GM19239 (cell line): ENCODE measurements around the gene FAM163A.

ENCODE experiments used
- DNase-seq: peaks from one replicate; pipeline ENCODE4 v3.0.0; 2011; ENCODE audit warnings: low spot score; ENCODE audit not compliant: insufficient read length
- FAIRE-seq: peaks from 2 replicates; lab custom pipeline; 2011; peaks lifted over from hg19 to GRCh38; lab: Jason Lieb, UNC

Gene FAM163A

DNA sequence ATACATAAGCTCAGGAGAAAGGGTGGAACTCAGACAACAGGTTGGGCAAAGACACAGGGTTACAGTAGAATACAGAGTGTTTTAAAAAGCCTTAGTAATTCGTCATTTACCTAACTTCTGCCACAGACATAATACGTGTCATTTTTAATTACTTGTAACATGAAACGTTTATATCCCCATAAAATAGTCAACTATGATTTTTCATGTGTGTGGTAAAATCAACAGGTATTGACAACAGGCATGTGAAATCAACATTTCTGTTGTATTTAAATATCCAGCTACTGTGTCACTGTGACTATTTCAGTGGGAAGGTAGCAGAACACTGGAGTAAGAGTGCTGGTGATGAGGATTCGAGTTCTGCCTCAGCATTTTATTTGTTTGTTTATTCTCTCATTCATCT is 5.7 kb downstream of the FAM163A start:
- no peak for FAIRE-seq
- DNase-seq = no peak

DNA sequence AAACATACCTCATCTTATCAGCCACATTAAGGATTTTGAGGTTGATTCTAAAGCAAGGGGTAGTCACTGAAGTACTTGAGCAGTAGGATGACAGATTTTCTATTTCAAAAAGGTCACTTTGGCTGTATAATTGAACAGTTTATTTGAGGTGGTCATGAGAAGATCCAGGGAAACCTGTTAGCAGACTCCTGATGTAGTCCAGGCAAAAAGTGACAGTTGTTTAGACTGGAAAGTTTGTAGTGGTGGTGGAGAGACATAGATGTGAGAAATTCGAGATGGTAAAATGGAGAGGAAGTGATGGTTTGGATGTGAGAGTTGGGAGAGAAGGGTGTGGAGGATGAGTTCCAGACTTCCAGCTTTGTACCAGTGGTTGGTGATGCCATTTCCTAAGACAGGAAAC is 7.5 kb downstream of the FAM163A start:
- DNase-seq = no peak
- no peak for FAIRE-seq

DNA sequence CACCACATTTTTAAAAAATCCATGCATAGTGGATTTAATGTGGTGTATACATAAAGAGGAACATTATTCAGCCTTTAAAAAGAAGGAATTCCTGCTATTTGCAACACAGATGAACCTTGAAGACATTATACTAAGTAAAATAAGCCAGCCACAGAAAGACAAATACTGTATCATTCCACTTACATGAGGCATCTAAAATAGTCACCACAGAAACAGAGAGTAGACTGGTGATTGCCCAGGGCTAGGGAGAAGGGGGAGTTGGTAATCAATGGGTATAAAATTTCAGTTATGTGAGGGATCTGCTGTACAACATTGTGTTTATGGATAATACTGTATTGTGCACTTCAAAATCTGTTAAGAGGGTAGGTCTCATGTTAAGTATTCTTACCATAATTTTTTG is 10.0 kb downstream of the FAM163A start:
- DNase-seq = no peak
- no peak for FAIRE-seq

DNA sequence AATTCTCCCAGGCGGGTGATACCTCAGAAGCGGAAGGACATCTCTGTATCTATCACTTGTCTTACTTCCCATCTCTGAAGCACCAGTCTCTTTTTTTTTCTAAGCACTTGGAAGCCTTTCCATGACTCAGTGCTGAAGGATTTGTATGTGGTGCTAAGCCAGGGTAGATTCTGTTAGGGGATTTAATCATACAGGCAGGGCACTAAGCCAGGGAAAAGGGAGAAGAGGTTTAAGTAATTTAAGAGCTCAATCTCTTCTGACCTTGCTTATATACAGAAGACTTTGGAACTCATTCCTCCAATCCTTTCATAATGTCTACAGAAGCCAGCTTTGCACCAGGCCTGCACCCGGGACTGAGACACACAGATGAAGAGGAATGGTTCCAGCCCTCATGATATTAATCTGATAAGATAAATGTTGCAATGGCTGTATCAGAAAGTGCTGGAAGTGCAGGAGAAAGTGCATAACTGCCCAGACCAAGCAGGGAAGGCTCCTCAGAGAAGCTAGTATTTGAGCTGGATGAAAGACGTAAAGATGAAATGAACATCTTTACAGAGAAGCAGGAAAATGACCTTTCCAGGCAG is 11.0 kb downstream of the FAM163A start:
- no peak for FAIRE-seq
- DNase-seq = no peak

DNA sequence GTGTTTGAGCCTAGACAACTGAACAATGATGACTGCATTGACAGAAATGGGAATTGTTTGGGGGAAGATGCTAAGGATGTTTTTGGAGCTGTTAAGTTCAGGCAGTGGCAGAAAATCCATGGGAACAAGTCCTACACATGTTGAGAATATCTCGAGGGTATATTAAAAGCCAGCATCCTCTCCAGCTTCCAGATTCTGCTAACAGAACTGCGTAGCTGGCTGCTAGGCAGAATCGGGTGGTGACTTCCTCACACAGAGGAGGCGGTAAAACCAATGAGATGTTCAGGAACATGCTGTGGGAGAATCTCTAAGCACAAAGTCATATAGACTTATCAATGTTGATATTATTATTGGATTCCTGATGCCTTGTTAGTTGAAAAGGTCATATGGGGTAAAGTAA is 14.8 kb downstream of the FAM163A start:
- DNase-seq (no peak), FAIRE-seq (no peak)

DNA sequence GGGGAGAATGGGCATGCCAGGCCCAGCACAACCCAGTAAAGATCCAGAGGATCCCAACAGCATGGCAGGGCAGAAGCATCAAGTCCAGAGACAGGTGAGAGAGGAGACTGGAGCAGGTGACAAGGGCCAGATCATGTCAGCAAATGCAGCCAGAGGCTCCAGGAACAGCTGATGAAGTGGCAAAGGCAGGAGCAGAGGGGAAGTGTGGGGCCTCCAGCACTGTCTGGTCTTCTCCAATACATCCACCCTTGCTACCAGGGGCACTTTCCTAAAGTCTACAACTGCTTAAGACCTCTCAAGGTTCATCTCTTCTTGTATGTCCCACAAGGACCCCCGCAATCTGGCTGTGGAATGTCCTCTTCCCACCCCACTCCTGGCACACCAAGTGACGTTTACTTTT is 17.4 kb downstream of the FAM163A start:
- FAIRE-seq (no peak), DNase-seq (no peak)

DNA sequence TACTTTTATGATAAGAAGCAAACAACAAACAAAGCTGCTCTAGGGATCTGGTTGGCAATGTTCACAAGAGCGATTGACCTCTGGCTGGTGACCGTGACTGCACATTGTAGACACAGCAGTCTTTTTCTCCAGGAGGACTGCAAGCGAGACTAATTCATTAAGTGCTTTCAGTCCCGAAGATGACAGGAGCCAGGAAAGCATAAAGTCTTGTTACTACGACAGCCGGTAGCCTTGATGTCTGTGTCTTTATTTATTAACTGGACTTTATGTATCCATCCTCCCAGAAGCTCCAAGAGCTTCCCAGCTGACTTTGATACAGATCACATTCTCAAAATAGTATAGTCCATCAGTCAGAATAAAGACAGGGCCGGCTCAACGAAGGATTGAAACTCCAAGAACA is 18.2 kb downstream of the FAM163A start:
- no peak for FAIRE-seq
- DNase-seq = no peak

DNA sequence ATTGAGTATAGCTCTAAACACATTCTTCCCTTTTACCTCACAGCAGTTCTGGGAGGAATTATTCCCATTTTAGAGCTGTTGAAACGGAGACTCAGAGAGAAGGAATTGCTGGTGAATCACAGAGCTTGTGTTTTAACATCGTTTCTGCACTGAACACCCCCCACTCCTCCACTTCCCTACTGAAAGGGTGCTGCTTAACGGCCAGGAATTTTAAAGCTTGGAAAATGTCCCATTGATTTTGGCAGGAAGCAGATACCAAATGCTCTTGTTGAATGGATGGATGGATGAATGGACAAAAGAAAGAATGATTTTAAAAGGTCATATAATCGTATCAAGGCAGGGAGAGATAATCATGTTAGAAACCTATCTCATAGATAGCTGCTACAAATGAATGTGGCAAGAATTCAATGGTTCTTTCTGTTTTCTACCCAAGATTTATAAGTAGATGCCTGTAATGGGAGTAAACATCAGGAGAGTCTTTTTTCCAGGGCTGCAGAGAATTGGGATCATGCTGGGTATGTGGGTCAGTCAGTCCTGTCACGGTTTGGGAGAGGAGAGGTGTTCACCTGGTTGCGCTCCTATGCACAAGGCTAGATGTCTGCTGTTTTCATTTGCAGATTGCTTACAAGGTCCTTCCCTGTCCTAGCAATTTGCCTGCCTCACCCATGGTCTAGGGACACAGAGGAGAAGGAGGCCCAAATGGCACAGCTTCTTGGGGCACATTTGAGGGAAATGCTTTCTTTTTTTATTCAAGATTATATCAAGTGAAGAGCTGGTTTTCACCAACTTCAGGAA is 19.0 kb downstream of the FAM163A start:
- FAIRE-seq (no peak), DNase-seq (no peak)

DNA sequence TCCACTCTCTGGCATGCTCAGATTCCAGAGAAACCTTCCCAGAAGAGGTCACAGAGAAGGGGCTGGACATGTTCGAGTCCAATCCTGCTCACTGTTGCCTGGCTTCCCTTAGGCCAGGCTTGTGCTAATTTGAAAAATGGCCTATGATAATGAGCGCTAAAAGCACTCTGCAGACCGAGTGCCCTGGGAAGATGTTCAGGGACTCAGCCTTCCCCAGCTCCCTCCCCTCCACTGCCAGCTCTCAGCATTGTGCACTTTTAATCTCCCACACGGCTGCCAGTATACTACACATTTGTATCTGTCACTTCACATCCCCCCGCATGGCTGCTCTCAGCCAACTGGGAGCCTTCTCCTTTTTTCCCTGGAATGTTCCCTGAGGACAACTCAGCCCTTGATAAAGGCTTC is 24.1 kb downstream of the FAM163A start:
- FAIRE-seq (no peak), DNase-seq (no peak)

DNA sequence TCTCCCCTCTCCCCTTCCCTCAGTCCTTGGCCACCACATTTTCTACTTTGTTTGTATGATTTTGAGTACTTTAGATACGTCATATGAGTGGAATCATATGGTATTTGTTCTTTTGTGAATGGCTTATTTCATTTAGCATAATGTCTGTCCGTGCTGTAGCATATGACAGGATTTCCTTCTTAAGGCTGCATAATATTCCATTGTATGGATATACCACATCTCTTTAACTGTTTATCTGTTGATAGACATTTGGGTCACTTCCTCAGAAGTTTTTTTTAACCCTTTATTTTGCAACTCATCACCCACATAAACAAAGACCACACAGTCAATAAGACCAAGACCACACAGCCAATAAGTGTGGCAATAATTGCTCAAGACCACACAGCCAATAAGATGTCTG is 24.9 kb downstream of the FAM163A start:
- DNase-seq = no peak
- FAIRE-seq = no peak

DNA sequence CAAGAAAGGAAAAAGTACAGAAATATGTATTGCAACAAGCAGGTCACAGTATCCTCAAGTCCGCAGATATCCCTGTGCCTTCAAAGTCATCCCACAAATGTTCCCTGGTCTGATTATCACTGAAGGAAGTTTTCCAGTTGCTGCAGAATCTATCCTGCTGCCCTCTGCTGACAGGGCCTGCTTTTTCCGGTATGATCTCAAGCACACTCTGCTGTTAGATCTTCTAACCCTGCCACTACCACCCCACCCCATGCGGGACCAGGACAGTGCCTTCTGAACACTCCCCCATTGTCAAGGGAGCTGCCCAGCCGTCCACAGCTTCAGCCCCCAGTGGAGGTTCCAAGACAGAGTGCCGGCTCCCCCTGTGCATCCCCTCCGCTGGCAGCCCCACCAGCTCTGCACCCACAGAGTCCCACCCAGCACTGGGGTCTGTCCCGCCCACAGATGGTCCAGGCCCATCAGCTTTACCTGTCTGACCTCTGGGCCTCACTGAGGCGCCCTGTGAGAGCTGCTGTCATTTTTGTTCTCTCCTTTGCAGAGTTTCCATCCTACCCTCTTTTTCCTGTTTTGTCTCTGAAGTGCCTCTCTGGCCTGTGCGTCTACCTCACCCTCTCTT is 27.9 kb downstream of the FAM163A start:
- DNase-seq (no peak), FAIRE-seq (no peak)

DNA sequence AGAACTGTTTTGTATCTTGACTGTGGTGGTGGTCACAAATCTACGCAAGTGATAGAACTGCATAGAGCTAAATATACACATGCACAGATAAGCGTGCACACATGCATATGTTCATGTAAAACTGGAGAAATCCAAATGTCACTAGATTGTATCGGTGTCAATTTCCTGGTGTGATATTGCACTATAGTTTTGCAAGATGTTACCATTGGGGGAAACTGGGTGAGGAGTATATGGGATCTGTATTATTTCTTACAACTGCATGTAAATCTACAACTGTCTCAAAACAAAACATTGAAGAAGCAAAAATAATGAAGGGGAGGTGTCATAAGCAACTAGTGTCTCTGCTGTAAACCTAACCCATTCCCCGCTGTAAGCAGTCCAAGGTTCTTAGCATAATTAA is 30.2 kb downstream of the FAM163A start:
- FAIRE-seq (no peak), DNase-seq (no peak)

DNA sequence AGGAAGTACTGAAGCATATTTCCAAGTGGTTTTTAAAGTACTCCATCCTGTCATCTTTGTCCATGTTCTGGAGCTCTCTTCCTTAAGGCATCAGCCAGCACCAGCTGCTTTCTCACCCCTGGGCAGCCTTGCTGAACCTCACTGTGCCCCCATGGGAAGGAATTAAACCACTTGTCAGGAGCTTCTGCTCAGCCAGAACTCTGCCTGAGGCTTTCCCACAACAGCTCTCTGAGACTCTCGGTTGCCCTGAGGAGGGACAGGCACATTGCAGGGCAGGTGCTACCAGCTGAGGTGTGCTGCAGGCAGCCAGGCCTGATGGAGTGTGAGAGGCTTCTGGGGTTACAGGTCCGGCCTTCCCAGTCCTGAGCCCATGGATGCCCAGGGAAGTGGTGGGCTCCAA is 30.9 kb downstream of the FAM163A start:
- FAIRE-seq (no peak), DNase-seq (no peak)

DNA sequence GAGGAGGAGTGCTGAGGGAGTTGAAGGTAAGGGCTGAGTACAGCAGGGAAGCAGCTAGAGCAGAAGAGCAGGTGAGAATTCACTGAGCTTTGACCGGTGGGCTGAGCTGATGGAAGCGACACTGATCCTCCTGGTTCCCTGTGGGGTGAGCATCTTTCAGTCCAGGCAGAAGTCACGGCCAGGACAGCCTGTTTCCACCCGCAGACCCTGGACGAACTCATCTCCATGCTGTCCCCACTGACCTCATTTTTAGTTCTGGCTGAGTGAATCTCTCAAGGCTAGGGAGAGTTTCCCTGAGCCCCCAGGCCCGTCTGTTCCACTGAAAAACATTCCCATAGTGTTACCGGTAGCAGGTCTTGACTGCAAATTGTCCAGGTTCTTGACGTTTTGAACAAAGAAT is 31.5 kb downstream of the FAM163A start:
- FAIRE-seq (no peak), DNase-seq (no peak)

DNA sequence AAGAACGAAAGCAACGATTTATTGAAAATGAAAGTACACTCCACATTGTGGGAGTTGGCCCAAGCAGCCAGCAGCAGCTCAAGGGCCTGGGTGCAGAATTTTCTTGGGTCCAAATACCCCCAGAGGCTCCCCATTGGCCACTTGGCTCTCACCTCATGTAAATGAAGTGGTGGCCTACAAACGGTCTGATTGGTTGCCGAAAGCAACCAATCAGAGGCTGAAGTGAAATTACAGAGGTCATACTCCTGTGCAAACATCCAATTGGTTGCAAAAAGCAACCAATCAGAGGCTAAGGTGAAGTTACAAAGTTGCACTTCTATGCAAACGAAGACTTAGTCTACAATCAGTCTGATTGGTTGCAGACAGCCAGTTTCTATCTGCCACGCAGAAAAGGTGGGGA is 31.9 kb downstream of the FAM163A start:
- no peak for DNase-seq
- no peak for FAIRE-seq

DNA sequence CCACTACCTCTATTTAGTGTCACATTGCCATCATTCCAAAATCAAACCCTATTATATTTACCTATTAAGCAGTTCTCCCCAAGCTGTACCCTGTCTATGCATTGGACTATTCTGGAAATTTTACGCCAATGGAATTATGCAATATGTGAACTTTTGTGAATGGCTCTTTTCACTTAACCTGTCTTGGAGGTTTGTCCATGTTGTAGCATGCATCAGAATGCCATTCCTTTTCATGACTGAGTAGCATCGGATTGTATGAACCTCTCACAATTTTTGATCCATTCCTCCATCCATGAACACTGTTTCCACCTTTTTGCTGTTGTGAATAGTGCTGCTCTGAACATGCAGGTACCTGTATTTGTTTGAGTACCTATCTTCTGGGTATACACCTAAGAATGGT is 33.7 kb downstream of the FAM163A start:
- no peak for FAIRE-seq

DNA sequence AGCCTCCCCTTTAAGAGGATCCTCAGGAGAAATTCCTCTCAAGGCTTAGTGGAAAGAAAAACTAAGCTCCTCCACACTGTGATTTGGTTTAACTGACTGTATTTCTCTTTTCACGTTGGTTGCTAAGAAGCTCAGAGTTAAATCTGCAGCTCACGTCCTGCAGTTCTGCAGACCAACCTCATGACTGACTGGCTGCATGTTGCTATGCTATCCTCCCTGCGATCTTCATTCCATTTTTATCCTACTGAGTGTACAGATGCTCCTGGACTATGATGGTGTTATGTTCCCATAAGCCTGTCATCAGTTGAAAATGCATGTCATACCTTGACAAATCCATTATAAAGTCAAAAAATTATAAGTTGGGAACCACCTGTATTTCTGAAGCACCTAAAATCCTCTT is 34.6 kb downstream of the FAM163A start:
- FAIRE-seq (no peak), DNase-seq (no peak)

More for the DNA sequence above, 33.7 kb downstream of the FAM163A start:
- no peak for DNase-seq

DNA sequence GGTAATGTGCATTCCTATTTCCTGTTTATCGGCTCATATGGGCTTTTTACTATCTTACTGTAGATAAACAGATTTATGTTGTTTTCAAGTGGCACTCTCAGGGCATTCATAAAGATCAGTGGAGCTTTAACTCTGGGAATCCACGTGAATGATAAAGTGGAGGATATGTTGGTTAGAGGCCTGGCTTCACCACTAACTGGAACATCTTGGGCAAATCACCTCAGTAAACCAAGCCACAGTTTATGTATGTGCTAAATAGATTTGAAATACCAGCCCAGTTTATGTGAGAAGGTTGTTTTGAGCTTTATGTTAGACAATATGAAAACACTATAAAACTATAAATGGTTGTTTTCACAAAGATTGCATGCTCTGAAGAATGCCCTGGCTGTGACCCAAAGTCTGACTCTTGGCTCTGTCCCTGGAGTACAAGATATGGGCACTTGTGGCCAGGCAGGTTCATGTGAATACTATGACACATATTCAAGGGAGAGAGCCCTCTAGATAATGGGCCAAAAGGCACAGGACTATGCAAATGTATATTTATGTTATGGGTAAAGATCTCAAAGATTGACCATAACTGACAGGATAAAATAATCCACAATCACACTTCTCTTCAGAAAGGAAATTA is 36.7 kb downstream of the FAM163A start:
- no peak for FAIRE-seq
- DNase-seq = no peak

DNA sequence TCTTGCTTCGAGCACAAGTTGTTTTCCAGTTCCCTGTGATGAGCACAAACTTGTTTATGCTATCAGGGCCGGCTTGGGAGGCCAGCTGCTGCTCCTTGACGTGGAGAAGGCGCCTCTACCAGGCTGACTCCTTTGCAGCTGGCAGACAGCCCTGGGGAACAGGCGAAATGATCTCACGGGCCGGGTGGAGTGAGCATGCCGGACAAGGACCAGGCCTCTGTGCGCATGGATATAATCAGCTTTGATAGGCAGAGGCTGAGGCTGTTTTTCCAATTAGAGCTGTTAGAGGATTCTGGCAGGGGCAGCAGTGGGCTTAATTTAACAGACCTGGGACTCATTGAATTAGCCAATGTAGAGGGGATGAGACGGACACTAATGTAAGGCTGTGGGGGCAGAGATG is 38.9 kb downstream of the FAM163A start:
- no peak for DNase-seq
- no peak for FAIRE-seq

DNA sequence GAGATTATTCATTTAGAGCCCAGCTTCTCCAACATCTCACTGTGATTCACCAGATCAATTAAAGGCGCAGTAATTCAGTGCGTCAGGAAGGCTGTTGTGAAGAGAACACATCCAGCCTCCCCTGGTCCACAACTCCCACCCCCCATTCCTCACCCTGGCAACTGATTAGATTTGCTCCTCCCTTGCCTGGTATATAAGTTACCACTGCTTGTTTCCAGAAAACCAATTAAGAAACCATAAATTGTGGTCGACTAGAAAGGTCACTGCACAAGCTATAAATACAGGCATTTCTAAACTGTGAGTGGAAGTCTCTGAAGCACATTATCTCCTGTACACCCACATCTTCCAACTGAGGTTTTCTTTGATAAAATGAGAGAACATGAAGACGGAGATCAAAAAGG is 41.9 kb downstream of the FAM163A start:
- DNase-seq (no peak), FAIRE-seq (no peak)

DNA sequence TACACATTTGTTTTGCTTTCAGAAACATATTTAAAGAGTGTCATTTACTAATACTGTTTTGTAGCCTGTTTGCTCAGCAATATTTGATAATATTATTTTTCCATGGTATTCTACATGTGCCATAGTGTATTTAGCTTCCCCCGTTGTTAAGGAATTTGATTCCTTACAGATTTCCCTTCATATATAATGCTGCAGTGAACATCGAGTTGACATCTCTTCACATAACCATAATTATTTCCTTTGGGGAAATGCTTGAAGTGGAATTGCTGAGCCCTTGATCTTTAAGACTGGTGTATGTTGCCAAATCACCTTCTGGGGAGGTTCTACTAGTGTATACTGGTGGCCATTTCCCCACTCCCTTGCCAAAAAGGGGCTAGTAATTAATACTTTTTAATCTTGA is 42.6 kb downstream of the FAM163A start:
- FAIRE-seq = no peak
- no peak for DNase-seq
